SJCRH30 (cell line): ENCODE data around the gene IKZF3. TPM values are rescaled to one million over a fixed set of nuclear protein-coding genes. Genes with fewer than 3 reads are reported as not detected.

Experiments used
- DNase-seq, 2 experiments: peaks; one replicate each; pipeline ENCODE4 v3.0.0-alpha.2; 2015 to 2020
- H3K27ac ChIP-seq: fragments of 250-450 bp; sonication (Bioruptor Pico); 2 replicates; pipeline ENCODE4 v1.5.1; 2020; ENCODE audit warnings: mild to moderate bottlenecking, moderate library complexity
- H3K27me3 ChIP-seq: fragments of 250-450 bp; sonication (Bioruptor Pico); 2 replicates; pipeline ENCODE4 v1.5.1; 2020; ENCODE audit warnings: mild to moderate bottlenecking, moderate library complexity
- H3K36me3 ChIP-seq: fragments of 250-450 bp; sonication (Bioruptor Pico); 2 replicates; pipeline ENCODE4 v1.5.1; 2020; ENCODE audit warnings: mild to moderate bottlenecking, moderate library complexity
- H3K4me1 ChIP-seq: fragments of 250-450 bp; sonication (Bioruptor Pico); 2 replicates; pipeline ENCODE4 v1.5.1; 2020; ENCODE audit warnings: mild to moderate bottlenecking, moderate library complexity
- H3K4me3 ChIP-seq: fragments of 250-450 bp; sonication (Bioruptor Pico); 2 replicates; pipeline ENCODE4 v1.5.1; 2020; ENCODE audit warnings: mild to moderate bottlenecking, moderate library complexity
- H3K9me3 ChIP-seq: fragments of 250-450 bp; sonication (Bioruptor Pico); replicated peaks from 2 replicates; pipeline ENCODE4 v1.5.1; 2020; ENCODE audit warnings: mild to moderate bottlenecking, moderate library complexity
- total RNA-seq: library from RNA; depleted of rRNA; stranded (reverse); fragments of >200 nt; shearing (Covaris generic); gene quantifications from 2 replicates; pipeline ENCODE4 v1.2.3, GENCODE V29; 2014

Gene IKZF3
- total RNA-seq, 1 experiment from 2014 or later: not detected

DNA sequence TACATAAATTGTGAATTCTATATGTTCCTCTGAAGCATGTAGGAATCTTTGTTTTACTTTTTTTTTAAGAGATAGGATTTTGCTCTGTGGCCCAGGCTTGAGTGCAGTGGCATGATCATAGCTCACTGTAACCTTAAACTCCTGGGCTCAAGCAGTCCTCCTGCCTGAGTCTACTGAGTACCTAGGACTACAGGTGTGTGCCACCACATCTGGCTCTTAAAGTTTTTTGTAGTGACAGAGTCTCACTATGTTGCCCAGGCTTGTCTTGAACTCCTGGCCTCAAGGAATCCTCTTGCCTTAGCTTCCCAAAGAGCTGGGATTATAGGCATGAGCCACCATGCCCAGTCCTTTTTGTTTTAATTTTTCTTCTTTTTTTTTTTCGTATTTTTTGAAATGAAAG is 25.3 kb downstream of the IKZF3 start:
- no peaks in the 10 kb centered on the region for H3K9me3 ChIP-seq
- no peak overlapping the region for H3K4me3 ChIP-seq
- H3K27ac ChIP-seq: no peak overlapping the region
- H3K4me1 ChIP-seq: no peaks in the 10 kb centered on the region
- no peak for DNase-seq
- H3K27me3 ChIP-seq: no peaks in the 10 kb centered on the region; the same call in 1 of the 2 replicates
- H3K36me3 ChIP-seq: no peaks in the 10 kb centered on the region

- Histone ChIP-seq H3K27me3 (no peaks in the 10 kb centered on the region; the same call in 1 of the 2 replicates), H3K4me1 (no peaks in the 10 kb centered on the region), H3K36me3 (no peaks in the 10 kb centered on the region), H3K4me3 (no peak overlapping the region), H3K9me3 (no peaks in the 10 kb centered on the region), H3K27ac (no peak overlapping the region)
- no peak for DNase-seq
Observed at GRCh38 chr17:39838057-39838456, 26.1 kb downstream of the IKZF3 start.

DNA sequence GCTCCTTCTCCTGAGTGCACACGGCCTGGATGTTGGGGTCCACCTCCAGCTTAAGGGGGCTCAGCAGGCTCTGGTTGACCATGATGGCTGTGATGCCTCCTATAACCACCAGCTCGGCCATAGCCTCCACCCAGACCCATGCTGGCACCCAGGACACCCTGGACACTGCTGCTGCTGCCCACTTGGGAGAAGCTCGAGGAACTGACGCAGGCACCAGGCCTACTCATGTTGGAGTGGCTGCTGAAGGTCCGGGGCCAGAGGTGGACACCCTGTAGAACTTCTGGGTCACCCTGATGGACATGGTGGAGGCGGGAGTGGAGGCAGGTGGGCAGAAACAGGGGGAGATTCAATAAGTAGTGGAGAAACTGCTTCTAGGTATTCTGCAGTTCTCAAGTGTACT is 28.0 kb downstream of the IKZF3 start:
- no peak overlapping the region for H3K4me3 ChIP-seq
- H3K27me3 ChIP-seq: no peaks in the 10 kb centered on the region
- no peaks in the 10 kb centered on the region for H3K36me3 ChIP-seq
- no peaks in the 10 kb centered on the region for H3K9me3 ChIP-seq
- no peak for DNase-seq
- H3K27ac ChIP-seq: no peak overlapping the region
- H3K4me1 ChIP-seq: no peaks in the 10 kb centered on the region

DNA sequence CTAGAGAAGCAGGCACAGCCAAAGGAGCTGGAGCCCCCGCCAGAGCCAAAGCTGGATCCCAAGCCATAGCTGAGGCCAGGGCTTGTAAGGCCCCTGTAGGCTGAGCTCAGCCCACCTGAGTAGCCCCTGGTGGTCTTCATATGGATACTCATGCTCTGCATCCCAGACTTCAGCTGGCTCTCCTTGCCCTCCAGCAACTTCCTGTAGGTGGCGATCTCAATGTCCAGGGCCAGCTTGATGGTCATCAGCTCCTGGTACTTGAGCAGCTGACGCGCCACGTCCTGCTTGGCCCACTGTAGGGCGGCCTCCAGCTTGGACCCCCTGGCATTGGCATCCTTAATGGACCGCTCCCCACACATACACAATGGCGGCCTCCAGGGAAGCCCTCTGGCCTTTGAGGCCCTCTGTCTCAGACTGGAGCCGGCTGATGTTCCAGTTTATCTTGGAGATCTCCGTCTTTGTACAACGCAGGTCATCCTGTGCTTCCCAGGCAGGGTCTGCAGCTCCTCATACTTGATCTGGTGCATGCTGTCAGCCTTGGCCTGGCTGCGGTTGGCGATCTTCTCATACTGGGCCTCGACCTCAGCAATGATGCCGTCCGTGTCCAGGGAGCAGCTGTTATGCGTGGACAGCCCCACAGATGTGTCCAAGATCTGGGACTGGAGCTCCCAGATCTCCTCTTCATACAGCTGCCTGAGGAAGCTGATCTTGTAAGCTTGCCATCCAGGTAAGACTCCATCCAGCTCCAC is 28.9 kb downstream of the IKZF3 start:
- Histone ChIP-seq H3K27me3 (no peaks in the 10 kb centered on the region), H3K27ac (no peak overlapping the region), H3K4me1 (no peaks in the 10 kb centered on the region), H3K9me3 (no peaks in the 10 kb centered on the region), H3K4me3 (no peak overlapping the region), H3K36me3 (no peaks in the 10 kb centered on the region)
- DNase-seq: no peak

DNA sequence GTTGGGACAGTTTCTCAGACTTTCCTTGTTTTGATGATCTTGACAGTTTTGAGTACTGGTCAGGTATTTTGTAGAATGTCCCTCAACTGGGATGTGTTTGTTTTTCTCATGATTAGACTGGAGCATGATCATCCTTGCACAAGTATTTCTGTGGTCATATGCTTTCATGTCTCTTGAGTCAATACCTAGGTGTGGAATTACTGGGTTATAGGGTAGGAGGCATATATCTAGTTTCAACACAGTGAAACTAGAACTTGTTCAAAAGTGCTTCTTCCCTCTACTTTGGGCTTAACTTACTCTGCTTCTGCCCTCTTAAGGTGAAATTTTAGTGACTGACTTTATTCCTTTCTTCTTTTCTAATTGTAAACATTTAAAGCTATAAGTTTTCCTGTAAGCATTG is 30.1 kb downstream of the IKZF3 start:
- H3K4me3 ChIP-seq: no peak overlapping the region
- no peak for DNase-seq
- no peaks in the 10 kb centered on the region for H3K4me1 ChIP-seq
- H3K27me3 ChIP-seq: no peaks in the 10 kb centered on the region
- no peaks in the 10 kb centered on the region for H3K36me3 ChIP-seq
- no peak overlapping the region for H3K27ac ChIP-seq
- H3K9me3 ChIP-seq: no peaks in the 10 kb centered on the region

DNA sequence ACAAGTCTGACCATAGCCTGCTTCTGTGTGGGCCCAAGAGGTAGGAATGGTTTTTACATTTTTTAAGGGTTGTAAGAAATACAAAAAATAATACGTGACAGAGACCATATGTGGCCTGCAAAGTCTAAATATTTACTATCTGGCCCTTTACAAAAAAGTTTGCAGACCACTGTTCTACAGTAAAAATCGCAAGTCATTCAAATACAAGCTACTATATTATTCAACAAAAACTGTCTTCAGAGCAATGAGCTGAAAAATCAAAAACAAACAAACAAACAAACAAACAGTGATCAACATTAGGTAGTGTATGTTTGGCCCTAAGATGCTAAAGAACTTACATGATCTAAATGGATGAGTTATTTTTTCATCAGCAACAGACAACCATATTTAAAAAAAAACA is 32.5 kb downstream of the IKZF3 start:
- no peak overlapping the region for H3K27ac ChIP-seq

DNA sequence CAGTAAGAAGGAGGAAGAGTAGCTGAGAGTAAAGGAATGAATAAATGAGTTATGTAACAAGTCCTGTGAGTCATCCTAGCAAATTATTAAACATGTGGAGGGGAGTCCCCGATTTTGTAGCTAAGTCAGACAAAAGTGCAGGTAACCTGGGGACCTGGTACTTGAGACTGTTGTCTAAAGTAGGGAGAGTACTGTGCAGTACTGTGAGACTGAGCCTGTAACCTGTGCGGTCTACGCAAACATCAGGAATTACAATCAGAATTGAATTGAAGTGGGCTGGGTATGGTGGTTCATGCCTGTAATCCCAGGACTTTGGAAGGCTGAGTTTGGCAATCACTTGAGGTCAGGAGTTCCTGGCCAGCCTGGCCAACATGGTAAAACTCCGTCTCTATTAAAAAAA is 35.7 kb downstream of the IKZF3 start:
- Histone ChIP-seq H3K36me3 (no peaks in the 10 kb centered on the region), H3K9me3 (peaks cover 4% of the 10 kb centered on the region; the same call in 1 of the 2 replicates), H3K4me1 (no peaks in the 10 kb centered on the region), H3K27ac (no peak overlapping the region), H3K27me3 (0 out of 2 replicates have a peak, but pooled peaks cover 5% of the 10 kb centered on the region), H3K4me3 (no peak overlapping the region)
- no peak for DNase-seq

More for the DNA sequence above, 32.5 kb downstream of the IKZF3 start:
- Histone ChIP-seq H3K27me3 (0 out of 2 replicates have a peak, but pooled peaks cover 5% of the 10 kb centered on the region), H3K9me3 (no peaks in the 10 kb centered on the region), H3K4me3 (no peak overlapping the region), H3K4me1 (no peaks in the 10 kb centered on the region), H3K36me3 (no peaks in the 10 kb centered on the region)
- no peak for DNase-seq

DNA sequence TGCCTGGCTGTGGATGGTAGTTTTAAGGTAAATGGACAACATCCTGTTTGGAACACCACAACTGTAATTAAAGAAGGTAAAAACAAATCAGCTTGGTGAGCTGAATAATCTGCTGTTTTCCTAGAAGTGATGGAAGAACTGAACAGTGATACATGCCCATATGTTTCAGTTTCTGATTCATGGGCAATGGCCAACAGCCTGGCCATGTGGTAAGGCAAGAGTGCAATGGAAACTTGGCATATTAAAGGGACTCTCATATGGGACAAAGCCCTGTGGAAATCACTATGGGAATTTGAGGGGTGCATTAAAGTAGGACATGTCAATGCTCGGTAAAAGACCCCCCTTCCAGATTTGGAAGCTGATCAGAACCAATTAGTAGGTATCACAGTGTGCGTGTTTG is 37.8 kb downstream of the IKZF3 start:
- H3K4me3 ChIP-seq: no peak overlapping the region
- H3K4me1 ChIP-seq: no peaks in the 10 kb centered on the region
- no peak overlapping the region for H3K27ac ChIP-seq
- DNase-seq: no peak
- H3K36me3 ChIP-seq: no peaks in the 10 kb centered on the region
- H3K27me3 ChIP-seq: 0 out of 2 replicates have a peak, but pooled peaks cover 5% of the 10 kb centered on the region
- H3K9me3 ChIP-seq: peaks cover 4% of the 10 kb centered on the region; the same call in 1 of the 2 replicates

DNA sequence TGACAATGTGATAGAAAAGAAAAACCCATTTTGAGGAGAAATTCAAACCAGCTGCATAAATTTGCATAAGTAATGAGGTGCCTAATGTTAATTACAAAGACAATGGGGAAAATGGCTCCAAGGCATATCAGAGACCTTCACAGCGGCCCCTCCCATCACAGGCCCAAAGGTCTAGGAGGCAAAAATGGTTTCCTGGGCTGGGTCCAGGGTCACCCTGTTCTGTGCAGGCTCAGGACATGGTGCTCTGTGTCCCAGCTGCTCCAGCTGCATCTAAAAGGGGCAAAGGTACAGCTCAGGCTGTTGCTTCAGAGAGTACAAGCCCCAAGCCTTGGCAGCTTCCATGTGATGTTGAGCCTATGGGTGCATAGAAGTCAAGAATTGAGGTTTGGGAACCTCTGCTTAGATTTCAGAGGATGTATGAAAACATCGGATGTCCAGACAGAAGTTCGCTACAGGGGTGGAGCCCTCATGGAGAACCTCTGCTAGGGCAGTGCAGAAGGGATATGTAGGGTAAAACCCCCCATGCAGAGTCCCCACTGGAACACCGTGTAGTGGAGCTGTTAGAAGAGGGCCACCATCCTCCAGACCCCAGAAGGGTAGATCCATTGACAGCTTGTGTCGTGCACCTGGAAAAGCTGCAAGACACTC is 40.6 kb downstream of the IKZF3 start:
- peaks cover 4% of the 10 kb centered on the region; the same call in 1 of the 2 replicates for H3K9me3 ChIP-seq
- no peak overlapping the region for H3K27ac ChIP-seq
- H3K4me1 ChIP-seq: no peaks in the 10 kb centered on the region
- H3K36me3 ChIP-seq: no peaks in the 10 kb centered on the region
- DNase-seq: no peak
- H3K27me3 ChIP-seq: 0 out of 2 replicates have a peak, but pooled peaks cover 4% of the 10 kb centered on the region
- no peak overlapping the region for H3K4me3 ChIP-seq

DNA sequence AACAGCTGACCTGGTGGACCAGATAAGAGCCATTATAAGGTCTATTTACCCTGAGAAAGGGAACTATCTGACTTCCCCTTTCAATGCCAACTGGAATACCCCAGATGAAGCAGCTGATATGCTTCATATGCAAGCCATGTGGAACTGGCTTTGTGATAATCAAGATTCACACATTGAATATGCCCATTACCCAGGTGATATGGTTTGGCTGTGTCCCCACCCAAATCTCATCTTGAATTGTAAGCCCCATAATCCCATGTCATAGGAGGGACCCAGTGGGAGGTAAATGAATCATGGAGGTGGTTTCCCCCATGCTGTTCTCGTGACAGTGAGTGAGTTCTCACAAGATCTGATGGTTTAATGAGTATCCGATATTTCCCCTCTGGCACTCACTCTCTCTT is 42.1 kb downstream of the IKZF3 start:
- Histone ChIP-seq H3K4me1 (no peaks in the 10 kb centered on the region), H3K27me3 (no peaks in the 10 kb centered on the region), H3K4me3 (no peak overlapping the region), H3K27ac (no peak overlapping the region), H3K36me3 (no peaks in the 10 kb centered on the region), H3K9me3 (peaks cover 4% of the 10 kb centered on the region; the same call in 1 of the 2 replicates)
- DNase-seq: no peak

- peaks cover 4% of the 10 kb centered on the region; the same call in 1 of the 2 replicates for H3K9me3 ChIP-seq
- no peaks in the 10 kb centered on the region for H3K4me1 ChIP-seq
- no peak for DNase-seq
- no peaks in the 10 kb centered on the region for H3K27me3 ChIP-seq
- no peaks in the 10 kb centered on the region for H3K36me3 ChIP-seq
- no peak overlapping the region for H3K4me3 ChIP-seq
- no peak overlapping the region for H3K27ac ChIP-seq
Observed at GRCh38 chr17:39820987-39821386, 43.1 kb downstream of the IKZF3 start.

GRCh38 chr17:39820541-39820940 is 43.6 kb downstream of the IKZF3 start:
- DNase-seq: no peak
- Histone ChIP-seq H3K27me3 (no peaks in the 10 kb centered on the region), H3K9me3 (peaks cover 4% of the 10 kb centered on the region; the same call in 1 of the 2 replicates), H3K4me3 (no peak overlapping the region), H3K36me3 (no peaks in the 10 kb centered on the region), H3K27ac (no peak overlapping the region), H3K4me1 (no peaks in the 10 kb centered on the region)

DNA sequence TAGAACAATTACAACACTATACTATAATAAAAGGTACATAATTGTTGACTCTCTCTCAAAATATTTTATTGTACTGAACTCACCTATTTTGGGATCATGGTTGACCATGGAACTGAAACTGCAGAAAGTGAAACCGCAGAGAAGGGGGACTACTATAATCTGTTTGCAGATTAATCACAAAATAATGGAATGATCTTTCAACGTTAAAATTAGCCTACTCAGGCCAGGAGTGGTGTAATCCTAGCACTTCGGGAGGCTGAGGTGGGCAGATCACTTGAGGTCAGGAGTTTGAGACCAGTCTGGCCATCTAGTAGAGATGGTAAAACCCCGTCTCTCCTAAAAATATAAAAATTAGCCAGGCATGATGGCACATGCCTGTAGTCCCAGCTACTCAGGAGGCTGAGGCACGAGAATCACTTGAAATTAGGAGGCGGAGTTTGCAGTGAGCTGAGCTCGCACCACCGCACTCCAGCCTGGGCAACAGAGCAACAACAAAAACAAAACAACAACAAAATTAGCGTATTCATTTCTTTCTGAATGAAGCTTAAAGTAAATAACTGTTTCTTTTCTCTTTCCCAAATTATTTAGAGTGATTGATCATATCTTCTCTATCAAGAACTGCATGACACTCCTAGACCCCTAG is 45.6 kb downstream of the IKZF3 start:
- H3K4me3 ChIP-seq: no peak overlapping the region
- no peak overlapping the region for H3K27ac ChIP-seq
- no peaks in the 10 kb centered on the region for H3K4me1 ChIP-seq
- no peaks in the 10 kb centered on the region for H3K9me3 ChIP-seq
- H3K36me3 ChIP-seq: no peaks in the 10 kb centered on the region
- no peak for DNase-seq
- peaks cover 7% of the 10 kb centered on the region; the same call in 1 of the 2 replicates for H3K27me3 ChIP-seq

GRCh38 chr17:39816272-39816671 is 47.8 kb downstream of the IKZF3 start:
- no peak for DNase-seq
- Histone ChIP-seq H3K4me1 (no peaks in the 10 kb centered on the region), H3K27me3 (peaks cover 12% of the 10 kb centered on the region; the same call in 1 of the 2 replicates), H3K9me3 (no peaks in the 10 kb centered on the region), H3K27ac (no peak overlapping the region), H3K36me3 (no peaks in the 10 kb centered on the region), H3K4me3 (no peak overlapping the region)

DNA sequence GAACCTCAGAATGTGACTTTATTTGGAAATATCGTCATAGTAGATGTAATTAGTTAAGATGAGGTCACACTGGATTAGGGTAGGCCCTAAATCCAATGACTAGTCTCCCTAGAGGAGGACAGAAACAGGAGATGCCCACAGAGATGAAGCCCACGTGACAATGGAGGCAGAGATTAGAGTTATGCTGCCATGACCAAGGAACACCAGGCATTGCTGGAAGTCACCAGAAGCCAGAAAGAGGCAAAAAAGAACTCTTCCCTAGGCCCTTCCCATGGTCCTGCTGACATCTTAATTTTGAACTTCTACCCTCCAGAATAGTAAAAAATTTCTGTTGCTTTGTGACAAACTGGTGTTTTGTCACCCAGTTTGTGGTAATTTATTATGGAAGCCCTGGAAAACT is 49.6 kb downstream of the IKZF3 start:
- Histone ChIP-seq H3K4me3 (no peak overlapping the region), H3K27ac (no peak overlapping the region), H3K27me3 (peaks cover 12% of the 10 kb centered on the region; the same call in 1 of the 2 replicates), H3K9me3 (no peaks in the 10 kb centered on the region), H3K4me1 (no peaks in the 10 kb centered on the region), H3K36me3 (no peaks in the 10 kb centered on the region)
- DNase-seq: no peak
